Measurements from ENCODE around the gene MYEF2. TPM values are rescaled to one million over a fixed set of nuclear protein-coding genes. Genes with fewer than 3 reads are reported as not detected.

Gene MYEF2
- total and polyA plus RNA-seq, 3 donors from 2014 or later = 69.3 to 93.8 (median 69.9) TPM

DNA sequence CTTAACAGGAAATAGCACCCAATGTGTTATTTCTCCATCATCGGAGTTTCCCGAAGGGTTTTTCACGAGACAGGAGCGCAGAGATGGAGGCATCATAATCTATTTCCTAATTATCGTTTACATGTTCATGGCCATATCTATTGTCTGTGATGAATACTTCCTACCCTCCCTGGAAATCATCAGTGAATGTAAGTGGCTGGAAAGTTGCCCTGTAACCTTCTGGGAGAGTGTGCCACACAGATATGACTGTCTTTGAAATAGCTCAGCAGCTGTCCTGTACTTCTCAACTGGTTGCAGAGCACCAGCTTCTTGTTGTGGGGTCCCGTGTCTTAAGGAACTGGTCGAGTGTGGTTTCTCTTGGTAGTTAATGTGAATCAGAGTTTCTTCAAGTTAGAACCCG lies 56.2 kb downstream of the MYEF2 start:
- intact Hi-C loops (cut with DNase I; ENCODE audit: low total_unique reads) = no loop called here
- Histone ChIP-seq H3K9me3 (no peaks in the 10 kb centered on the region), H3K27me3 (no peaks in the 10 kb centered on the region), H3K4me1 (no peaks in the 10 kb centered on the region), H3K36me3 (ENCODE audit: low read depth, missing control alignments) (no peaks in the 10 kb centered on the region), H3K27ac (no peak overlapping the region), H3K4me3 (no peak overlapping the region)
- 58 to 73% methylated on average over 8 of the region's 8 CpGs for WGBS, 2 donors
- TF ChIP-seq, protein P1, sequence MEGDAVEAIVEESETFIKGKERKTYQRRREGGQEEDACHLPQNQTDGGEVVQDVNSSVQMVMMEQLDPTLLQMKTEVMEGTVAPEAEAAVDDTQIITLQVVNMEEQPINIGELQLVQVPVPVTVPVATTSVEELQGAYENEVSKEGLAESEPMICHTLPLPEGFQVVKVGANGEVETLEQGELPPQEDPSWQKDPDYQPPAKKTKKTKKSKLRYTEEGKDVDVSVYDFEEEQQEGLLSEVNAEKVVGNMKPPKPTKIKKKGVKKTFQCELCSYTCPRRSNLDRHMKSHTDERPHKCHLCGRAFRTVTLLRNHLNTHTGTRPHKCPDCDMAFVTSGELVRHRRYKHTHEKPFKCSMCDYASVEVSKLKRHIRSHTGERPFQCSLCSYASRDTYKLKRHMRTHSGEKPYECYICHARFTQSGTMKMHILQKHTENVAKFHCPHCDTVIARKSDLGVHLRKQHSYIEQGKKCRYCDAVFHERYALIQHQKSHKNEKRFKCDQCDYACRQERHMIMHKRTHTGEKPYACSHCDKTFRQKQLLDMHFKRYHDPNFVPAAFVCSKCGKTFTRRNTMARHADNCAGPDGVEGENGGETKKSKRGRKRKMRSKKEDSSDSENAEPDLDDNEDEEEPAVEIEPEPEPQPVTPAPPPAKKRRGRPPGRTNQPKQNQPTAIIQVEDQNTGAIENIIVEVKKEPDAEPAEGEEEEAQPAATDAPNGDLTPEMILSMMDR (IDR thresholded peaks at IDR 0.05) = no peak
- no peak for TF ChIP-seq POLR2A (IDR thresholded peaks at IDR 0.05)
- DNase-seq = no peak

DNA sequence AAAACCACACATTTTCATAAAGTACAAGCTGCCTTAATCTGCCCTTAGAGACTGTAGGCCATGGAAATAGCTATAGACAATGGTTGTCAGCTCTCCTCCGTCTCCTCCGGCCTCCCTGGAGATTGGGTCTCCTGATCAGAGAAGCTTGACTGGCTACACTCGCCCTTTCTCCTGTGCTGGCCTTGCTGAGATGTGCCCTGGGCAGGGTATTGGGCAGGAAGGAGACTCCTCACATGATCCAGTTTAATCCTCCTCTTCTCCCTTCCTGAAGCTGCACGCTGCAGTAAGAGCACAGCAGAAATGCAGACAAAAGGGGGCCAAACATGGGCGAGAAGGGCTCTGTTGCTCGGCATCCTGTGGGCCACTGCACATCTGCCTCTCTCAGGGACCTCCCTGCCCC lies 57.4 kb downstream of the MYEF2 start, which contains the start of gene SLC24A5:
TSS of gene SLC24A5 (plus strand) at position 246 of the 400 bp plus-strand sequence. CDS start at position 301, 55 bp downstream.
- no peaks in the 10 kb centered on the region for H3K4me1 ChIP-seq
- intact Hi-C loops (cut with DNase I; ENCODE audit: low total_unique reads) = no loop called here
- no peaks in the 10 kb centered on the region for H3K9me3 ChIP-seq
- TF ChIP-seq, protein P1 (IDR thresholded peaks at IDR 0.05) = no peak
- TF ChIP-seq POLR2A (IDR thresholded peaks at IDR 0.05) = no peak
- H3K27ac ChIP-seq = no peak within 1 kb of the TSS
- H3K27me3 ChIP-seq = no peaks in the 10 kb centered on the region
- DNase-seq = no peak
- no peak within 1 kb of the TSS for H3K4me3 ChIP-seq
- no peaks in the 10 kb centered on the region for H3K36me3 ChIP-seq (ENCODE audit: low read depth, missing control alignments)
- 77% methylated on average over 4 to 6 of the region's 6 CpGs for WGBS, 2 donors

DNA sequence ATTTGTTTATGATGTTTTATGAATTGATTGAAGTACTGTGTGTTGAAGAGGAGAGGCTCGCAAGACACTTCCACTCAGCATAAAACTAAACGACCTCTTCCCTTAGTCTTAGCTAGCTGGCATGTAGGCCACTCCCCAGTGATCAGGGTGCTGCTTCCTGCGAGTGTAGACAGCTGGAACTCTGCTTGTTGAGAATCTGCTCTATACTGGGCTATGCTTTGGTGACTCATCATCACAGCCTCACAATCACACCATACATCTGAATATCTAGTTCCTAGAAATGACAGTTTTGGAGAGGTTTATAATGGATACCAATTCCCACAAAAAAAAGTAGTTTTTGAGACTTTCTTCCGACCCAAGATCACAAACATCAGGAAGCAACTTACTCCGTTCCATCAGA lies 58.8 kb downstream of the MYEF2 start:
- Histone ChIP-seq H3K27ac (no peak overlapping the region), H3K9me3 (no peaks in the 10 kb centered on the region), H3K4me1 (no peaks in the 10 kb centered on the region), H3K27me3 (no peaks in the 10 kb centered on the region), H3K36me3 (ENCODE audit: low read depth, missing control alignments) (no peaks in the 10 kb centered on the region), H3K4me3 (no peak overlapping the region)
- TF ChIP-seq, protein P1 (IDR thresholded peaks at IDR 0.05) = no peak
- intact Hi-C loops (cut with DNase I; ENCODE audit: low total_unique reads) = no loop called here
- WGBS, 2 donors = 71 to 79% methylated on average over 5 of the region's 5 CpGs
- no peak for DNase-seq

DNA sequence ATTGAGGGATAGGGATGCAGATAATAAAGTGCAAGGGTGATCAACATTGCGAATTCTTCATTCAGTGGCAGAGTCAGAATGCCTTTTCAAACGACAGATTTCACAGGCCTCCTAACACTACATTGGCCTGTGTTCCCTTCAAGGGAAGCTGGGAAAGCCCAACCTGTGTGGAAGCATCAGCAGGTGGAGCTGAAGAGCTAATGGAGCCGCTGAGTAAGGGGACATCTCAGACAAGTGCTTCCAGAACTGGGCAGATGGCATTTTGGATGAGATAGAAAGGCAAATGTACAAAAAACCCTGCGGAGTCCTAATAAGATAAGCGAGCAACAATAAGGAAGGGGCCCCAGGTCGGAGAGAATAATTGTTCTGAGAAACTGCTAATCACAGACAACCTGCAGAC lies 65.9 kb downstream of the MYEF2 start:
- no peaks in the 10 kb centered on the region for H3K9me3 ChIP-seq
- intact Hi-C loops (cut with DNase I; ENCODE audit: low total_unique reads) = no loop called here
- DNase-seq = no peak
- H3K4me3 ChIP-seq = no peak overlapping the region
- no peak for TF ChIP-seq POLR2A (IDR thresholded peaks at IDR 0.05)
- TF ChIP-seq, protein P1 (IDR thresholded peaks at IDR 0.05) = no peak
- no peaks in the 10 kb centered on the region for H3K4me1 ChIP-seq
- H3K36me3 ChIP-seq (ENCODE audit: low read depth, missing control alignments) = no peaks in the 10 kb centered on the region
- H3K27me3 ChIP-seq = no peaks in the 10 kb centered on the region
- WGBS, 2 donors = 35% methylated on average over 6 of the region's 6 CpGs
- H3K27ac ChIP-seq = no peak overlapping the region

DNA sequence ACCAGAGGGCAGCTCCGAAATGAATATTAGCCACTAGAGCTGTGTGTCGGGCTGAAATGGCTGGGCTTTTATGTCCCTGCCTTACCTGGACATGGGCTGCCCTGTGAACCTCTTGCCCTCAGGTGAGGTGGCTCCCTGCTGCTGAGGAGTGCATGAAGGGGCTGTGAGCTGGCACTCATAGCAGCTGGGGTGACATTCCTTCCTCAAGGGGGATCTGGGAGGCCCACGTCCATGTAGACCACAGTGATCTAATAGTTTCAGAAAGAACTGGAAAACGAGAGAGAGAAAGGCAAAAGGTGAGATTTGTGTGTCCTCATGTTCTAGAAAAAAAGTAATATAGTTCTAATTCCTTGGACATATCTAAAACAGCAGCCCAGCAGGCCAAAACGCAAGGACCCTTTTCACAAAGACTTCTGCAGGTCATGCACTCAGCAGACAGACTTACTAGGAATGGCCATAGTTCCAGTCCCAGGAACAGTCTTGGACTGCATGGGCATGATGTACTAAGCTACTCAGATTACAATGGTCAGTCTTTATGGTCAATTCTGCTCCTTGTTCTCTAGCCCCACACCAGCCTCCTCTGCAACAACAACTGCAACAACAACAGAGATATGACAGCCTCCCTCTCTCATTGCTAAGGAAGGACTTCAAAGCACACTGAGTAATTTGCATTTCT lies 68.1 kb downstream of the MYEF2 start:
- H3K4me3 ChIP-seq = no peak overlapping the region
- no peak for DNase-seq
- no peaks in the 10 kb centered on the region for H3K9me3 ChIP-seq
- no peaks in the 10 kb centered on the region for H3K36me3 ChIP-seq (ENCODE audit: low read depth, missing control alignments)
- no peak for TF ChIP-seq POLR2A (IDR thresholded peaks at IDR 0.05)
- TF ChIP-seq, protein P1 (IDR thresholded peaks at IDR 0.05) = no peak
- 72% methylated on average over 5 of the region's 5 CpGs for WGBS, 2 donors
- no peaks in the 10 kb centered on the region for H3K4me1 ChIP-seq
- intact Hi-C loops (cut with DNase I; ENCODE audit: low total_unique reads) = no loop called here
- no peak overlapping the region for H3K27ac ChIP-seq
- no peaks in the 10 kb centered on the region for H3K27me3 ChIP-seq

Measured in testis (tissue), 3 donors.